Measurements from ENCODE around the gene ACSS1.

GRCh38 chr20:25030649-25031207, 27.2 kb downstream of the ACSS1 start:
- TF ChIP-seq POLR2A (IDR thresholded peaks at IDR 0.05; ENCODE audit: low read length) (no peak), GATA1 (IDR thresholded peaks at IDR 0.05; ENCODE audit: low read depth, low read length) (no peak)

Data from erythroblast (primary cell).